Glomerular visceral epithelial cell (primary cell): ENCODE results near the gene CD9.

Experiments used
- DNase-seq: peaks from one replicate; pipeline ENCODE4 v3.0.0-alpha.2; 2016; ENCODE audit errors: extremely low spot score

Gene CD9

GRCh38 chr12:6275928-6276887 lies 76.0 kb downstream of the CD9 start:
- no peak for DNase-seq

- no peak for DNase-seq
Measured at GRCh38 chr12:6276956-6277620, 76.9 kb downstream of the CD9 start.

GRCh38 chr12:6277982-6278438 lies 77.8 kb downstream of the CD9 start:
- DNase-seq: no peak

GRCh38 chr12:6278439-6279255 lies 78.4 kb downstream of the CD9 start:
- peak; percentile 90 for DNase-seq

GRCh38 chr12:6279256-6279628 lies 79.0 kb downstream of the CD9 start:
- DNase-seq: no peak

- DNase-seq: no peak
Measured at GRCh38 chr12:6279631-6280030, 79.4 kb downstream of the CD9 start.

GRCh38 chr12:6280053-6280469 lies 79.9 kb downstream of the CD9 start:
- DNase-seq: peak; percentile 88

- no peak for DNase-seq
Measured at GRCh38 chr12:6280672-6281071, 80.5 kb downstream of the CD9 start.

GRCh38 chr12:6281081-6281809 lies 81.0 kb downstream of the CD9 start:
- DNase-seq: no peak

GRCh38 chr12:6282453-6282840 lies 82.2 kb downstream of the CD9 start:
- no peak for DNase-seq

GRCh38 chr12:6284273-6284672 lies 84.1 kb downstream of the CD9 start:
- DNase-seq: no peak

- DNase-seq: peak; percentile 78
Measured at GRCh38 chr12:6285063-6285477, 84.9 kb downstream of the CD9 start.

- DNase-seq: no peak
Measured at GRCh38 chr12:6285532-6286306, 85.5 kb downstream of the CD9 start.
